Measurements from ENCODE around the gene PODNL1.

The PODNL1 gene, protein sequence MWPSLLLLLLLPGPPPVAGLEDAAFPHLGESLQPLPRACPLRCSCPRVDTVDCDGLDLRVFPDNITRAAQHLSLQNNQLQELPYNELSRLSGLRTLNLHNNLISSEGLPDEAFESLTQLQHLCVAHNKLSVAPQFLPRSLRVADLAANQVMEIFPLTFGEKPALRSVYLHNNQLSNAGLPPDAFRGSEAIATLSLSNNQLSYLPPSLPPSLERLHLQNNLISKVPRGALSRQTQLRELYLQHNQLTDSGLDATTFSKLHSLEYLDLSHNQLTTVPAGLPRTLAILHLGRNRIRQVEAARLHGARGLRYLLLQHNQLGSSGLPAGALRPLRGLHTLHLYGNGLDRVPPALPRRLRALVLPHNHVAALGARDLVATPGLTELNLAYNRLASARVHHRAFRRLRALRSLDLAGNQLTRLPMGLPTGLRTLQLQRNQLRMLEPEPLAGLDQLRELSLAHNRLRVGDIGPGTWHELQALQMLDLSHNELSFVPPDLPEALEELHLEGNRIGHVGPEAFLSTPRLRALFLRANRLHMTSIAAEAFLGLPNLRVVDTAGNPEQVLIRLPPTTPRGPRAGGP

DNA sequence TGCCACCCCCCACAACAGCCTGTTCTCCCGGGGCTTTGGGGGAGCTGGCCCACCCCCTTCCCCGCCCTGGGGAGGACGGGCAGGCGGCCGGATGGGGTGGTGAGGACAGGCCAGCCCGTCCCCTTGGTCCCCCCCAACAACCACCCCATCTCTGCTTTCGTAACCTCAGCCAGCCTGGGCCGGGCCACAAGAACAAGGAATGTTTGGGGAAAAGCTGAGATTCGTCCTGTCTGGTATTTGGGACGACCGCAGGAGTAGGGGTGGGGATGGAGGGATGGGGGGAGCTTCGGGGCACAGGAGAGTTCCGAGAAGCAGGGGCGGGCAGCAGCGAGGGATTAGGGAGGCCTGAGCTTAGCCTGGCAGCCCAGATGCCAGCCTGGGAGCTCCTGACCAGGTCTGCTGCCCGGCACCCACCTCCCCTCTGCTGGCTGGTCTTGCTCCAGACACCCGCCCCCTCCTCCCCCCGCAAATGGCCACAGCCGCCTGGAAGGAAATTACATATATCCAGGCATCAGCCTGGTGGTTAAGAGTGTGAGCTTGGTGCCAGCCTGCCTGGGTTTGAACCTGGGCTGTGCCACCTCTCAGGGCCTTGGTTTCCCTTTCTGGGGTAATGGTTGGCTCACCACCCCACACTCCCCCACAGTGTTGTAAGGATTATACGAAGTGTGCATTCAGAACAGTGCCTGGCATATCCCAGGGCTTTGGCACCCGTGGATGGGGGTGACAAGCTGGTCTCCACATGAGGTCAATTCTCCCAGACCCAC is at the start of gene PODNL1:
Gene PODNL1, minus strand, starts transcription at position 117 of the 764 bp plus-strand sequence. CDS start 236 bp downstream, outside the sequence.
- DNase-seq (ENCODE audit: low read depth in 2 of 2): peak; percentile 64 to 65

DNA sequence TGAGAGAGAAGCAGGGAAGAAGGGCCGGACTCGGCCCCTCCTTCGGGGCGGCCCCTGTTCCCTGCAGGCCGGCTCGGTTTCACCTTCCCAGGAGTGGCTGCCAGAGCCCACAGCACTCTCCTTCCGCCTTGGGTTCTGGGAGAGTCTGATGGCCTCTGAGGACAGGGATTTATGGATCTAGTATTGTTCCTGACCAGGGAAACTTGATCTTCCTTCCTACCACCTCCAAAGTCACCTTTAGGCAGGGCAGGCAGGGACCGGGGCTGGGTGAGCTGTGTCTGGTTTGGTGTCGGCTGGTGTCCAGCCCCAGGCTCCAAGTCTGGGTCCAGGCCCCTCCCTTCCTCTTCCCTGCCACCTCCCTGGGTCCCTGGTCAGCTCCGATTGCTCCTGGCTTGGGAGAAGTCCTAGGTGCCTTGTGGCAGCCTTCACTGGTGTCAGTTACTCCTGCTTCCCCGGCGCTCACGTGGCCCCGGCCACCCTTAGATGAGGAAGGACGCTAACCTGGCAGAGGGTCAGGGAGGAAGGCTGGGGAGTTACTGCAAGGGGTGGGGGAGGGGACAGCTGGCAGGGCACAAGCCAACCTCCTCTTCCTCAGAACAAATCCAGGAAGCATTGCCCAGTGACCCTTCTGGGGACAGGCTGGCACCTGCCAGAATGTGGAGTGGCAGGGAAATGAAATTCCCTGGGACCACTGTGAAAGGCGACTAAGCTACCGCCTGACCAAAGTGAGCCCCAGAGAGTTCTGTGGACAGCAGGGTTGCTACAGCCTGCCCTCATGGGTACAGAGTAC is 49.1 kb upstream of the PODNL1 start:
- DNase-seq (ENCODE audit: low read depth in 2 of 2): no peak

DNA sequence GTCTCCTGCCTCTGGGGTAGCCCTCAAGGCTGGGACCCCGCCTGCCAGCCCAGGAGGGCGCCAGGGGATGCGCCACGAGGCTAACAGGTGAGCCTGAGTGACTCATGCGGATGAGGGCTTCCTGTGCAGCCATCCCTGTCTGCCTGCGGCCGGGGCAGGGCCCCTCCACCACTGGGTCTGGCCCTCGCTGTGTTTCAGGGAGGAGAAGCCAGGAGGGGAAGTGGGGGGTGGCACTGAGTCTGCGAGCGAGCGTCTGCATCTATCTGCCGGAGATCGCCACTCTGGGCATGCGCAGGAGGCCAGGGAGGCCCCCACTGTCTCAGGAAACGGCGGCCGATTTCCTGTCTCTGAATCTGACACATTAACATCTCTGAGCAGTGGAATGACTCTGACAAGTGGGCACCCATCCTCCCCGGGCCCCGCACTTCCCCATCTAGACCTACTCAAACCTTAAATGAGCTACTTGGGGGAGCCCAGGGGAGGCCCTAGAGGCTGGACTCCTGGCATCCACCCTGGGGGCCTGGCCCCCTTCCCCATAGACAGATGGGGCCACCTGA is 48.2 kb upstream of the PODNL1 start:
- peak; percentile 64 for DNase-seq (ENCODE audit: low read depth in 2 of 2)

DNA sequence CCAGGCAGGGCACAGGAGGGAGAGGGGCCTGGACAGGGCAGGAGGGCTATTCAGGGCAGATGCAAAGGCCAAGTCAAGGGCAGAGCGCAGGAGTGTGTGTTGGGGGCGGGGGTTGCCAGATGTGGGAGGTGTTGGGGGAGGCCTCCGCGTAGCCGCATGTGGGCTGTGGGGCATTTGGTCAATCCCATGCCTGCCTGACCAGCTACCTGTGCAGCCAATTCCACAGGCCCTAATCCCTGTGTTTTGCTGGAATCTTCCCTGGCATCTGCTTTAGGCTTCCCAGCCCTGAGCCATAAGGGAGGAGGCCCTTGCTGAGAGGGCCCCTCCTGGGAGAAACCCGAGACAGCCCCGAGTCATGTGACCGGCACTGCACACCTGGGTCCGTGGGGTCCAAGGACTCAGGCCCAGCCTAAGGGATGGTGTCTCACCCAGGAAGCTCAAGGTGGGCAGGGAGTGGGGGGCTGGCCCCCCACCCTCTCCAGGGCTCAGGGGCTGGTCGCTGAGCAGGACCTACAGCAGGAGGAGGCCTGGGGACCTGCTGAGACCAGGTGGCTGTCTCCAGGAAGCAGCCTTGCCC is 47.6 kb upstream of the PODNL1 start:
- DNase-seq (ENCODE audit: low read depth in 2 of 2): no peak

DNA sequence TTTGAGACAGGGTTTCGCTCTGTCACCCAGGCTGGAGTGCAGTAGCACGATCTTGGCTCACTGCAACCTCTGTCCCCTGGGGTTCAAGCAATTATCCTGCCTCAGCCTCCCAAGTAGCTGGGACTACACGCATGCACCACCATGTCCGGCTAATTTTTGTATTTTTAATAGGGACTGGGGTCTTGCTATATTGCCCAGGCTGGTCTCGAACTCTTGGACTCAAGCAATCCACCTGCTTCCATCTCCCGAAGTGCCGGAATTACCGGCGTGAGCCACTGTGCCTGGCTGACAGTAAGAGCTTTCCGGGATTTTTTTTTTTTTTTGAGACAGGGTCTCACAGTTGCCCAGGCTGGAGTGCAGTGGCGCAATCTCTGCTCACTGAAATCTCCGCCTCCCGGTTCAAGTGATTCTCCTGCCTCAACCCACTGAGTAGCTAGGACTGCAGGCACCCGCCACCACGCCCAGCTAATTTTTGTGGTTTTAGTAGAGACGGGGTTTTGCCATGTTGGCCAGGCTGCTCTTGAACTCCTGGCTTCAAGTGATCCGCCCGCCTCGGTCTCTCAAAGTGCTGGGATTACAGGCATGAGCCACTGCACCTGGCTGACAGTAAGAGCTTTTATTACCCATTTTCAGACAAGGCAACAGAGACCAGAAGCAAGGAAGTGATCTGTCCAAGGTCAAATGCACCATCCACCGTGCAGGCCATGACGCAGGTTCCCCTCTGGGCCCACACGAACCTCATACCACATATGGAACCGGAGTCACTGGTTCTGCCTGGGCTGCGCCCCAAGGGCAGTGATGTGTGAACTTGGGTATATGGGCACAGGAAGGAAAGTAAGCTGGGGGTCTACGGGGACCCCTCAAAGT is 46.9 kb upstream of the PODNL1 start:
- DNase-seq (ENCODE audit: low read depth in 2 of 2): no peak

DNA sequence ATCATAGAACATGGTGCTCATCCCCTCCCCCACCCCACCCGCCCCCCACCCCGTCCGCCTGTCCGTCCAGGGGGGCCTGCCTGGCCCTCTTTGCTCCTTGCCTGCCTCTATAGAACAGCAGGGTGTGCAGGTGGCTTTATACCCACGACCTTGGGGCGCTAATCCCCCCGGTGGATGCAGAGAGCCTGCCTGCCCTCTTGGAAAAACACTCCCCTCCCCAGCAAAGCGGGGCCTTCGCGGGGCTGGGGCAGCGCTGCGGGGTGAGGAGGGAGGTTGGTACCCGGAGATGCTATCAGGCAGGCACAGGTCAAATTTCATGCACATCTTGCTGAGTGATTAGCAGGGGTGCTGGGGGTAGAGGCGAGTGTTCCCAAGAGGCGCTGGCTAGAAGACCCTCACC is 46.0 kb upstream of the PODNL1 start:
- DNase-seq (ENCODE audit: low read depth in 2 of 2): no peak

DNA sequence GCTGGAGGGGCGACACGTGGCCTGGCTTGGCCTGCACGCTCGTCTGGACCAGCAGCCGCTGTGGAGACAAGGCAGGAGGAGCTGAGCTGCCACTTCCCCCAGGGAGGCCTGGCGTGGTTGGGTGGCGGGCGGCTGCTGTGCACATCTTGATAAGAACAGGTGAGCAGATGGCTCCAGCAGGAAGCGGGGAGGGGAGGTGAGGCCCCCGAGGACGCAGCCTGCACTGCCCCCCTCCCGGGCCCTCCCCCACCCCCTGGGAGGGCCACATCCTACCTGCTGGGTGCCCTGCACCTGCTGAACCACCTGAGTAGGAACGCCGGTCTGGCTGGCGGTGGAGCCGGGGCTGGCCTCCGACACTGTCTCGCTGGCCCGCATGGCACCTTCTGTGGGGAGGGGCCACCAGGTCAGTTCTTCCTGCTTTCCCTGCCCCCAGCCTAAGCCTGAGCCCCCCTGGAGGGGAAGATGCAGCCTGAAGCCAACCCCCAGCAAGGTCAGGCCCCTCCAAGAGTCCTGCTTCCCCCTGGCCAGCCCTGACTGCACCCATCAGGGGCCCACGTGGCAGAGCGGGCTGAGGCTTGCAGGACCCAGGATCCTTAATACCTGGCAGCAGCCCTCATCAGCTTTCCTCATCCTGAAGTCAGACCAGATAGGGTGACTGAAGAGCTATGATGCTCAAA is 45.1 kb upstream of the PODNL1 start:
- DNase-seq (ENCODE audit: low read depth in 2 of 2): no peak

DNA sequence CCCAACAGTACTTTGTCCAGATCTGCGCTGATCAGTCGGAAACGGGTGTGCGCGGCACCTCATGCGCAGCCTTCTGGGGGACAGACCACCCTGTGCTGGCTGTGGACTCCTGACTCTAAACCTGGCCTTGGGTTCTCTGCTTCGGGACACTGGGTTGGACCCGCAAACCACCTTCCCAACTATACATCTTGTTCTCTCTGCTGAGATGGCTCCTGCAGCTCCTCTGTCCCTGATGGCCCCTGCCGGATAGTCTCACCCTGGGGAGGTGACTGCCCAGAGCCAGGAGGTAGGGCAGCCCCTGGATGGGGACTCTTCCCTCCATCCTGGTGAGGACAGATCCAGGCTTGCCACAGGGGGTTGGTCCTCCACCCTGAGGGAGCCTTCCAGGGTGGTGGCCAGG is 44.6 kb upstream of the PODNL1 start:
- DNase-seq (ENCODE audit: low read depth in 2 of 2): no peak

DNA sequence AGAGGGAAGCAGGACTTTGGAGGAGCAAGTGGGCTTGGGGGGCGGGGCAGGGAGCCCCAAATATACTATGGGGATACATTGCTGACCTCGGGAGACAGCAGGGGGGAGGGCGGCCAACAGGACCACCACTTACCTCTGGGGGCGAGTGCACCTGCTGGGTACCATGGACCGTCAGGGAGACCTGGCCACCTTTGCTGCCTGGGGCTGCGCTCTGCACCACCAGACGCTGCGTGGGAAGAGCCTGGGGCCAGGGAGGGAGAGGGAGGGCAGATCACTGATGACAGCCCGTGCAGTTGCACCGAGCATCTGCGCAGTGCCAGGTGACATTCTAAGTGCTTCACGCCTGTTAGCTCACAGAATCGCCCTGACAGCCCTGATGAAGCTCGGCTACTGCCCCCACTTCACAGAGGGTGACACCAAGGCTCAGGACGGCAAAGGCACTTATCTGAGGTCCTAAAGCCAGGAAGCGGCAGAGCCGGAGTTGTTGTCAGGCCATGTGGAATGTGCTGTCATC is 43.8 kb upstream of the PODNL1 start:
- no peak for DNase-seq (ENCODE audit: low read depth in 2 of 2)

DNA sequence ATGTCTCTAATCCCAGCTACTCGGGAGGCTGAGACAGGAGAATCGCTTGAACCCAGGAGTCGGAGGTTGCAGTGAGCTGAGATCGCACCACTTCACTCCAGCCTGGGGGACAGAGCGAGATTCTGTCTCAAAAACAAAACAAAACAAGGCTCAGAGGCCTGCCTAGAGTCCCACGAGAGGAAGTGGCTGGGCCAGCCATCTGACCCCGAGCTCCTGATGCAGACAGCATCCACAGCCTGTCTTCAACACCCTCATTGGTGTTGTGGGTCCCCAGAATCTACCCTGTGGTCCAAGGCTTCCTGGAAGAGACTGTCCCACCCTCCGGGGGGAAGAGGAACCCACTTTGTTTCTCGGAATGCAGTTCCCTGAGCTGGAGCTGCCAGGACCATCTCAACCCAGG is 43.2 kb upstream of the PODNL1 start:
- DNase-seq (ENCODE audit: low read depth in 2 of 2): no peak

DNA sequence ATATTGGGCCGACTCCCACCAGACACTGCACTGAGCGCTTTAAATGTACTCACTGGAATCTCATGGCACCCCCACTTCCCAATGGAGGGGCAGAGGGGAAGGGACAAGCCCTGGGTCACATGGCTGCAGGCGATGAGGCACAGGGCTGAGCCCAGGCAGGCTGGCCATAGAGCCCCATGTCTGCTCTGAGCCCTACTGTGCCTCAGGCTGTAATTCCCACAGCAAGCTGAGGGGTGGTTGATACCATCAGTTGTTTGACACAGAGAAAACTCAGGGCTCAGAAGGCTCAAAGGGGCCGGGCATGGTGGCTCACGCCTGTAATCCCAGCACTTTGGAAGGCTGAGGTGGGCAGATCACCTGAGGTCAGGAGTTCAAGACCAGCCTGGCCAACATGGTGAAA is 42.8 kb upstream of the PODNL1 start:
- DNase-seq (ENCODE audit: low read depth in 2 of 2): no peak

DNA sequence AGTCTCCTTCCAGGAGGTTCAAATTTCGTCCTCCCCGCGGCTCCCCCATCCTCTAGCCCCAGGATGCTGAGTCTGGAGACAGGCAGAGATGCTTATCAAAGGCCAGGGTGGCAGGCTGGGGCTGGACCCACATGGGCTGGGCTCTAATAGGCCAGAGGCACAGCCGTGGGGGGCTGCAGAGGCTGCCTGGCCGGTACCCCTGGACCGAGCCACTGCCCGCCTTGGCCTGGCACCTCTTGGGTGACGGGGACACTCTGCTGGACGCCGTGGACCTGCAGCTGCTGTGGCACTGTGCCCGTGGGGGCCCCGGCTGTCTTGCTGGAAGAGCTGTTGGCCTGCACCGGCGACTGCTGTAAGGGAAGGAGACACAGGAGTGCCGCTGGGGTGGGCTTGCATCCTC is 42.1 kb upstream of the PODNL1 start:
- DNase-seq (ENCODE audit: low read depth in 2 of 2): no peak

DNA sequence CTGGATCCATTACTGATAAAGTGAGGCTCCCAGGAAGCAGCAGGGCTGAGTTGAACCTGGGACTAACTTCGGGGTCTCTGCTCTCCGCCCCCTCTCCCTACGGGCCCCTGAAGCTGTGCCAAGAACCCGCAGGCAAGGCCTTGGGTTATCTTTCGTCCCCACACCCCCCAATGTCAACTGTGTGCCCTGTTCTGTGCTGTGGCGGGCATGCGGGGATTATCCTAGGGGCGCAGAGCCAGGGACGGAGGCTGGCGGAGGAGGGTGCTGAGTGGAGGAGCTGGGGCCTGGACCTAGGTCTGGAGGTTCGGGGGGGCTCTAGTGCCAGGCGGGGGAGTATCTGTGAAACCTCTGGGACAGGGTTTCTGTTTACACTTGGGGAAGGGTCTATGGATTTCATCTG is 41.5 kb upstream of the PODNL1 start:
- no peak for DNase-seq (ENCODE audit: low read depth in 2 of 2)

DNA sequence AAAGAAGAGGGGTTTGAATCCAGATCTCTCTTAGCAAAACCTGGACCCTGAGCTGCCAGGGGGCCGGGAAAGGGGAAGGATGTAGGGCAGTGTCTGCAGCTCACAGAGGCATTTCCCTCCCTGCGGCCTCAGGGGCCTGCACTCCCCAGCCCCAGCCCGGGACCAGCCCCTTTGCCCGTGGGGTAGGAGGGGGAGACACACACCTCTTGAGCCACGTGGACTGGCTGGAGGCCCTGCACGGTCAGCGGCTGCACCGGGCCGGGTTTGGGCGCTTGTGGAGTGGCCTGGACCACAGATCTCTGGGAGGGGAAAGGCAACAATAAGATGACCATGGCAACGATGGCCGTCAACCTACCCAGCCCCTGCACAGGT is 41.0 kb upstream of the PODNL1 start:
- DNase-seq (ENCODE audit: low read depth in 2 of 2): no peak

DNA sequence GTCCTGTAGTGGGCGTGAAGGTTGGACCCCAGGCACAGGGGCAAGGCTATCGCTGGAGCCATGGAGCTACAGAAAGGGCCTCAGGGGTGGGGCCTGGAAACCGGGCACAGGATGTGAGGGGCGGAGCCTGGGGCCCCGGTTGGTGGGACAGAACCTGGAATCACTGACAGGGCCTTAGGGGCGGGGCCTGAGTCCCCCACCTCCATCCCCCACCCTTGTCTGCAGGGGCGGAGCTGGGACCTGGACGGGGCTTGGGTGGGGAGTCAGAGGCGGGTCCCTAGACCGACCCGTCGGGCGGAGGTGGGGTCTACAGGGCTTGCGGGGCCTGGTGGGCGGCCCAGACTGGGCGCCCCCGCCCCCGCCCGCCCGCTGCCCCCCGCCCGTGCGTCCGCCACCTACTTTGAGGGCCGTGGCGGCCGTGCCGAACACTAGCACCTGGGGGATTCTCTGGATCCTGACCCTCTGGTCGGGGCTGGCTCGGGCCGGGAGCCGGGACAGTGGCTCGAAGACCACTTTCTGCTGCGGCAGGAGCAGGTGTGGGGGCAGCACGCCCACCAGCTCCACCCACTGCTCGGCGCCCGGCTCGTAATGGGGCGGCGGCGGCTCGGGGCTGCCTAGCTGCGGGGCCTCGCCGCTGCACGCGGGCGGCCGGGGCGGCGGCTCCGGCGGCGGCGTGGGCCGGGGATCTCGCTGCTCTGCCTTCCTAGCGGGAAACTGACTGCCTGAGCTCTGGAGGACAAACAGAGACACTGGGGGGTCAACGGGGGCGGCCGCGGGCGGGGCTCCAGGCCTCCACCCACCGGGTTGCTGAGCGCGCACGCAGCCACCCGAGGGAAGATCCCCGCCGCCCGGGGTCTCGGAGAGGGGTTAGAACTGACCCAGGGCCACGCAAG is 40.4 kb upstream of the PODNL1 start:
- DNase-seq (ENCODE audit: low read depth in 2 of 2): peak; percentile 12 to 14

DNA sequence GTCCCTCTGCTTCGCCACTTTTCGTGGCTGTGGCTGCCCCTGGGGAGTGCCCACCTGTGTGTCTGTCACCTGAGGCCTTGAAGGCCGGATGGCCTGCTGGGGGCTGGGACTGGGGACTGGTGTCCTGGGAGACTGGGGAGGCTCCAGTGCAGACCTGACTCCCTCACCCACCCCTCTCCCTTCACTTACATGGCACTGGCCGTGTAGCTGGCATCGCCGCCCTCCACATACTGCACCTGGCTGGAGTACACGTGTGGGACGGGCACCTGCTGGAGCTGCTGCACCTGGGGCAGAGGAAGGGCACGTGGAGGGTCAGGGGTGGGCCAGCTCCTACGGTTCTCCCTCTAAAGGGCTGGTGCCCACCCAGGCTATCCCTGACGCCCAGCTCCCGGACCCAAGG is 39.6 kb upstream of the PODNL1 start:
- no peak for DNase-seq (ENCODE audit: low read depth in 2 of 2)

DNA sequence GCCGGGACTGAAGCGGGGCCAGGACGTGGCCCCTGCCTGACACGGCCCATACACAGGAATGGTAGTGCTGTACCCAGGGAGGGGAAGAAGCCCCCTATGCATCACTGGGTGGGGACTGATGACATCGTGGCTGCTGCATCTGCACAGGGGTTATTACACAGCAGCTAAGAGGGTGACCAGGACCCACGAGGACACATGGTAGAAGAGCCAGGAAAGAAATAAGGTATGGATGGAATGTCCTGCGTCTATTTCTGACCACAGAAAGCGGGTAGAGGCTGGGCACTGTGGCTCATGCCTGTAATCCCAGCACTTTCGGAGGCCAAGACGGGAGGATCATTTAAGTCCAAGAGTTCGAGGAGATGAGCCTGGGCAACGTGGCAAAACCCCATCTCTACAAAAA is 38.2 kb upstream of the PODNL1 start:
- DNase-seq (ENCODE audit: low read depth in 2 of 2): no peak

DNA sequence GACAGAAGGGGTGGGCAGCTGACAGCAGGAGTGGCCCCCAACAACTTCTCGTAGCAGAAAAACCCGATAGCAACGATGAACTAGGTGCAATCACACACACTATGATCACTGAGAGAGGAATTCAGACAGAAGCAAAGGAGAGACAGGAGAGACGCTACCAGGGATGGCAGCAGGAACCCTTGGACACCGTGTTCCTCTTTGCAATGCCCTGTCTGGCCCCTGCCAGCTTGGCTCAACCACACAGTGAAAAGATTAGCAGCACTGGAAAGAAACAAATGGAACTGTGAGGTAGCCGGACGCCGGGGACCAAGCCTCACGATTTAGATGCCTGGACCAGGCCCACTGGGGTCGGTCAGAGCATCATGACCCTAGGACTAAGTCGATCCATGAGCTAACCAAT is 37.7 kb upstream of the PODNL1 start:
- no peak for DNase-seq (ENCODE audit: low read depth in 2 of 2)

DNA sequence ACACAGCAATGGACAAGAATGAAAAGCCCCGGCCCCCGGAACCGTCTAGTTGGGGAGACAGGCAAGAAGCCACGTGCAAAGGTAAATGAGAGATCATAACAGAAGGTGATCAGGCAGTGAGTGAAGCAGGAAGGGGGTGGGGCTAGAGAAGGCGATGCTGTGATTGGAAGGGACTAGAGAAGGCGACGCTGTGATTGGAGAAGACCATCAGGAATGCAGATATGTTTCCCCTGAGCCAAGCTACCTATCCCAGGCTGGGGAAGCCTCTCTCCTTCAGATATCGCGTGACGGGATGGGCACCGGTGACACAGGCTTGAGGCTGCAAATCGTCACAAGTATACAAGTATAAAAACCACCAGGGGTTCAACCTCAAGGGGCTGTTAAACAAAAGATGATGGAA is 35.9 kb upstream of the PODNL1 start:
- no peak for DNase-seq (ENCODE audit: low read depth in 2 of 2)
